Measurements from ENCODE around the gene TP53BP2. TPM values are rescaled to one million over a fixed set of nuclear protein-coding genes. Genes with fewer than 3 reads are reported as not detected.

The TP53BP2 gene
- polyA plus RNA-seq, 1 experiment = 18.6 TPM

DNA sequence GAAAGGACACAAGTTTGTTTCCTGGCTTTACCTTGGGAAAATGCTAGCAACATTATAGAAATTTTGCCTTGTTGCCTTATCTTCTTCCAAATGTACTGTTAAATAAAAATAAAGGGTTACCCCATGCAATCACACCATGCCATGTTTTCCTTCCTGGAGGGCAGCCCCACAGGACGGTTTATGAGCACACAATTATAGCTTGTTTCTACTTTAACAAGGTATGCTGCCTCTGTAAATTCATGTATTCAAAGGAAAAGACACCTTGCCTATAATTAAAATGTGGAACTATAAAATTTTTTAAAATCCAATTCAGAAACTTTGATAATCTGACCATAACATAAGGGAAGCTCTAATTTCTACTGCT lies 70.1 kb downstream of the TP53BP2 start:
- H3K4me3 ChIP-seq (ENCODE audit: low read depth, low read length) = no peak overlapping the region
- H3K36me3 ChIP-seq (ENCODE audit: control insufficient read depth, insufficient read depth, low read length) = peaks cover 19% of the 10 kb centered on the region
- TF ChIP-seq, protein P1, sequence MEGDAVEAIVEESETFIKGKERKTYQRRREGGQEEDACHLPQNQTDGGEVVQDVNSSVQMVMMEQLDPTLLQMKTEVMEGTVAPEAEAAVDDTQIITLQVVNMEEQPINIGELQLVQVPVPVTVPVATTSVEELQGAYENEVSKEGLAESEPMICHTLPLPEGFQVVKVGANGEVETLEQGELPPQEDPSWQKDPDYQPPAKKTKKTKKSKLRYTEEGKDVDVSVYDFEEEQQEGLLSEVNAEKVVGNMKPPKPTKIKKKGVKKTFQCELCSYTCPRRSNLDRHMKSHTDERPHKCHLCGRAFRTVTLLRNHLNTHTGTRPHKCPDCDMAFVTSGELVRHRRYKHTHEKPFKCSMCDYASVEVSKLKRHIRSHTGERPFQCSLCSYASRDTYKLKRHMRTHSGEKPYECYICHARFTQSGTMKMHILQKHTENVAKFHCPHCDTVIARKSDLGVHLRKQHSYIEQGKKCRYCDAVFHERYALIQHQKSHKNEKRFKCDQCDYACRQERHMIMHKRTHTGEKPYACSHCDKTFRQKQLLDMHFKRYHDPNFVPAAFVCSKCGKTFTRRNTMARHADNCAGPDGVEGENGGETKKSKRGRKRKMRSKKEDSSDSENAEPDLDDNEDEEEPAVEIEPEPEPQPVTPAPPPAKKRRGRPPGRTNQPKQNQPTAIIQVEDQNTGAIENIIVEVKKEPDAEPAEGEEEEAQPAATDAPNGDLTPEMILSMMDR (IDR thresholded peaks at IDR 0.05; ENCODE audit: insufficient read depth, low read depth, low read length) = no peak
- CTCF ChIA-PET = interaction anchor here (1.0 to 1.6 kb wide), 3 partner anchors 63 to 70 kb away, joined by 3 to 4 read pairs (median 4); partner anchors contain the start of gene CAPN2
- H3K27me3 ChIP-seq (ENCODE audit: control insufficient read depth, insufficient read depth, low read length) = no peaks in the 10 kb centered on the region
- POLR2A ChIA-PET = no interaction called here
- no peak for DNase-seq (ENCODE audit: low read depth)

DNA sequence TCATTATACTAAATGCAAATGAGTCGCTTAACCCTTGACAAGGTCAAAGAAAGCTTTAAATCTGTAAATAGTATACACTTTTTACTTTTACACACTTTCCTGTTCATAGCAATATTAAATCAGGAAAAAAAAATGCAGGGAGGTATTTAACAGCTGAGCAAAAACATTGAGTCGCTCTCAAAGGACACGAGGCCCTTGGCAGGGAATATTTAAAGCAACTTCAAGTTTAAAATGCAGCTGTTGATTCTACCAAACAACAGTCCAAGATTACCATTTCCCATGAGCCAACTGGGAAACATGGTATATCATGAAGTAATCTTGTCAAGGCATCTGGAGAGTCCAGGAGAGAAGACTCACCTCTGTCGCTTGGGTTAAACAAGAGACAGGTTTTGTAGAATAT lies 70.7 kb downstream of the TP53BP2 start:
- TF ChIP-seq, protein P1 (IDR thresholded peaks at IDR 0.05; ENCODE audit: insufficient read depth, low read depth, low read length) = no peak
- CTCF ChIA-PET = interaction anchor here (1.0 to 1.6 kb wide), 3 partner anchors 26 to 69 kb away, joined by 3 to 6 read pairs (median 4); no protein-coding TSS in a partner anchor
- POLR2A ChIA-PET = interaction anchor here (0.7 kb wide), 1 partner anchor 1598 kb away, joined by 3 read pairs; no protein-coding TSS in a partner anchor
- Histone ChIP-seq H3K27me3 (ENCODE audit: control insufficient read depth, insufficient read depth, low read length) (no peaks in the 10 kb centered on the region), H3K4me3 (ENCODE audit: low read depth, low read length) (no peak overlapping the region), H3K36me3 (ENCODE audit: control insufficient read depth, insufficient read depth, low read length) (peaks cover 19% of the 10 kb centered on the region)
- peak; percentile 26 for DNase-seq (ENCODE audit: low read depth)

DNA sequence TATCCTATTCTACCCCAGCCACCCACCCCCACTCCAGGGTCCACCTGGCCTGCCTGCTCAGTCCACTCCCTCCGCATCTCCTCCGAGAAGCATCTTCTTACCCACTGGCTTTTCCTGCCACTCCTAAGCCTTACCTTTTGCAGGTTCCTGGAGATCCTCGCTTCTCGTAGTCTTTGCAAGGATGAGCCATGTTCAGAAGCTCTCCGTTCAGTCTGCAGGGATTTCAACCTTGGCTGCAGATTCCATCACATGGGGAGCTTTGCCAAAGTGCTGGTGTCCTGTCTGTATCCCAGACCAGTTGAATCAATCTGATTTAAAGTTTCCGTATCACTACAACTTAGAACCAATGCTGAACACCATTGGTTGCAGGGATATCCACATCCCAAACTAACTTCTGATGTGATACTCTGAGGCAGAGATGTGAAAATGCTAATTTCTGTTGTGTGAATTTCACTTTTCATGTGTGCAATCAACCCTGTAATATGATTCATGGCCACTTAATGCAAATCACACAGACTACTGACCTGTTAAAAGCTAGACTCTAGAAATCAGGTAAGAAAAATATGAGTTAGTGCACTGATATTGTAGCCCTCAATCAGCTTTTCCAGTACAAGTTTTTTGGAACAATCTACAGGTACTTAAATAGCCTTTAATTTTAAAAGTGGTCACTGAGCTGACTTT lies 71.5 kb downstream of the TP53BP2 start:
- TF ChIP-seq, protein P1 (IDR thresholded peaks at IDR 0.05; ENCODE audit: insufficient read depth, low read depth, low read length) = no peak
- H3K36me3 ChIP-seq (ENCODE audit: control insufficient read depth, insufficient read depth, low read length) = peaks cover 25% of the 10 kb centered on the region
- DNase-seq (ENCODE audit: low read depth) = no peak
- no peak overlapping the region for H3K4me3 ChIP-seq (ENCODE audit: low read depth, low read length)
- CTCF ChIA-PET = interaction anchor here (1.0 to 1.6 kb wide), 3 partner anchors 25 to 67 kb away, joined by 3 to 6 read pairs (median 4); no protein-coding TSS in a partner anchor
- H3K27me3 ChIP-seq (ENCODE audit: control insufficient read depth, insufficient read depth, low read length) = no peaks in the 10 kb centered on the region
- POLR2A ChIA-PET = interaction anchor here (0.7 kb wide), 1 partner anchor 1597 kb away, joined by 3 read pairs; no protein-coding TSS in a partner anchor

- Histone ChIP-seq H3K4me3 (ENCODE audit: low read depth, low read length) (no peak overlapping the region), H3K27me3 (ENCODE audit: control insufficient read depth, insufficient read depth, low read length) (no peaks in the 10 kb centered on the region), H3K36me3 (ENCODE audit: control insufficient read depth, insufficient read depth, low read length) (peaks cover 20% of the 10 kb centered on the region)
- POLR2A ChIA-PET = no interaction called here
- no peak for DNase-seq (ENCODE audit: low read depth)
- TF ChIP-seq, protein P1 (IDR thresholded peaks at IDR 0.05; ENCODE audit: insufficient read depth, low read depth, low read length) = no peak
- CTCF ChIA-PET = interaction anchor here (0.8 to 2.0 kb wide), 5 partner anchors 13 to 76 kb away, joined by 3 to 8 read pairs (median 4); partner anchors contain the start of gene CAPN2
Observed at GRCh38 chr1:223772771-223773160, 73.0 kb downstream of the TP53BP2 start.
